ENCODE data around the gene HLA-G.

HLA-G gene

GRCh38 chr6:29824144-29824543 lies 3.5 kb upstream of the HLA-G start:
- DNase-seq = no peak

- DNase-seq = no peak
These were observed 1.8 kb upstream of the HLA-G start for GRCh38 chr6:29825848-29826247.

GRCh38 chr6:29826271-29826670 lies 1.4 kb upstream of the HLA-G start:
- DNase-seq = no peak

GRCh38 chr6:29828471-29828797 lies 809 bp downstream of the HLA-G start:
- DNase-seq = no peak

GRCh38 chr6:29829766-29830165 lies 2.1 kb downstream of the HLA-G start:
- no peak for DNase-seq

GRCh38 chr6:29830409-29830808 lies 2.8 kb downstream of the HLA-G start:
- DNase-seq = no peak

GRCh38 chr6:29831776-29832175 lies 4.2 kb downstream of the HLA-G start:
- DNase-seq = no peak

- DNase-seq = no peak
These were observed 7.2 kb downstream of the HLA-G start for GRCh38 chr6:29834564-29835436.

- DNase-seq = no peak
These were observed 12.3 kb downstream of the HLA-G start for GRCh38 chr6:29839917-29840316.

- DNase-seq = no peak
These were observed 13.4 kb downstream of the HLA-G start for GRCh38 chr6:29841030-29841429.

GRCh38 chr6:29845405-29846006 lies 17.9 kb downstream of the HLA-G start:
- DNase-seq = no peak

- DNase-seq = no peak
These were observed 20.4 kb downstream of the HLA-G start for GRCh38 chr6:29847871-29848630.

- DNase-seq = no peak
These were observed 22.5 kb downstream of the HLA-G start for GRCh38 chr6:29850011-29850553.

GRCh38 chr6:29851190-29851589 lies 23.6 kb downstream of the HLA-G start:
- DNase-seq = no peak

GRCh38 chr6:29853245-29853644 lies 25.6 kb downstream of the HLA-G start:
- DNase-seq = no peak

GRCh38 chr6:29858006-29858405 lies 30.4 kb downstream of the HLA-G start:
- no peak for DNase-seq

- no peak for DNase-seq
These were observed 34.1 kb downstream of the HLA-G start for GRCh38 chr6:29861521-29862255.

- no peak for DNase-seq
These were observed 36.6 kb downstream of the HLA-G start for GRCh38 chr6:29864037-29864810.

GRCh38 chr6:29865631-29866030 lies 38.0 kb downstream of the HLA-G start:
- no peak for DNase-seq

GRCh38 chr6:29870104-29870503 lies 42.5 kb downstream of the HLA-G start:
- no peak for DNase-seq

GRCh38 chr6:29872791-29873190 lies 45.2 kb downstream of the HLA-G start:
- DNase-seq = no peak

- DNase-seq = no peak
These were observed 47.6 kb downstream of the HLA-G start for GRCh38 chr6:29875257-29875656.

Measured in NCI-H1417 treated with DMSO at 0.1 percent for 48 hours (cell line).